ENCODE measurements around the gene SYT14.

The SYT14 gene

GRCh38 chr1:210061992-210062391 lies 124.0 kb downstream of the SYT14 start:
- Histone ChIP-seq H3K4me3 (ENCODE audit: low read length) (no peak overlapping the region), H3K27me3 (ENCODE audit: low read depth, low read length) (peaks cover 18% of the 10 kb centered on the region), H4K20me1 (ENCODE audit: insufficient read depth, low read length) (no peaks in the 10 kb centered on the region), H3K27ac (ENCODE audit: low read length) (no peak overlapping the region), H3K9me3 (ENCODE audit: insufficient read depth, low read length) (no peaks in the 10 kb centered on the region), H2AFZ (ENCODE audit: low read depth, low read length) (no peak overlapping the region), H3K4me1 (ENCODE audit: low read length) (no peaks in the 10 kb centered on the region), H3K9ac (ENCODE audit: low read length) (no peak overlapping the region), H3K36me3 (replicated peaks; ENCODE audit: low read depth, low read length) (no peaks in the 10 kb centered on the region), H3K4me2 (ENCODE audit: low read length) (no peak overlapping the region), H3K79me2 (ENCODE audit: low read length) (no peaks in the 10 kb centered on the region)
- no peak for TF ChIP-seq CTCF (IDR thresholded peaks at IDR 0.05; ENCODE audit: low read depth, low read length)
- TF ChIP-seq EZH2phosphoT487 (IDR thresholded peaks at IDR 0.05; ENCODE audit: low read depth), result no peak

GRCh38 chr1:210070531-210070930 lies 132.5 kb downstream of the SYT14 start:
- no peak overlapping the region for H3K4me2 ChIP-seq (ENCODE audit: low read length)
- H3K27me3 ChIP-seq (ENCODE audit: low read depth, low read length), result 0 out of 2 replicates have a peak, but pooled peaks cover 2% of the 10 kb centered on the region
- H3K4me3 ChIP-seq (ENCODE audit: low read length), result no peak overlapping the region
- no peaks in the 10 kb centered on the region for H3K9me3 ChIP-seq (ENCODE audit: insufficient read depth, low read length)
- H3K9ac ChIP-seq (ENCODE audit: low read length), result no peak overlapping the region
- no peak overlapping the region for H3K27ac ChIP-seq (ENCODE audit: low read length)
- H2AFZ ChIP-seq (ENCODE audit: low read depth, low read length), result no peak overlapping the region
- no peak for TF ChIP-seq EZH2phosphoT487 (IDR thresholded peaks at IDR 0.05; ENCODE audit: low read depth)
- no peak for TF ChIP-seq CTCF (IDR thresholded peaks at IDR 0.05; ENCODE audit: low read depth, low read length)
- no peaks in the 10 kb centered on the region for H3K4me1 ChIP-seq (ENCODE audit: low read length)
- no peaks in the 10 kb centered on the region for H3K79me2 ChIP-seq (ENCODE audit: low read length)
- no peaks in the 10 kb centered on the region for H4K20me1 ChIP-seq (ENCODE audit: insufficient read depth, low read length)
- H3K36me3 ChIP-seq (replicated peaks; ENCODE audit: low read depth, low read length), result no peaks in the 10 kb centered on the region

- no peak overlapping the region for H3K4me2 ChIP-seq (ENCODE audit: low read length)
Measured at GRCh38 chr1:210072129-210072528, 134.1 kb downstream of the SYT14 start.

GRCh38 chr1:210072896-210073504 lies 135.0 kb downstream of the SYT14 start:
- Histone ChIP-seq H3K27me3 (ENCODE audit: low read depth, low read length) (0 out of 2 replicates have a peak, but pooled peaks cover 2% of the 10 kb centered on the region), H3K4me3 (ENCODE audit: low read length) (no peak overlapping the region), H3K9me3 (ENCODE audit: insufficient read depth, low read length) (no peaks in the 10 kb centered on the region), H3K4me2 (ENCODE audit: low read length) (no peak overlapping the region), H3K79me2 (ENCODE audit: low read length) (no peaks in the 10 kb centered on the region), H4K20me1 (ENCODE audit: insufficient read depth, low read length) (no peaks in the 10 kb centered on the region), H3K27ac (ENCODE audit: low read length) (no peak overlapping the region), H3K9ac (ENCODE audit: low read length) (no peak overlapping the region), H3K4me1 (ENCODE audit: low read length) (no peaks in the 10 kb centered on the region), H2AFZ (ENCODE audit: low read depth, low read length) (no peak overlapping the region), H3K36me3 (replicated peaks; ENCODE audit: low read depth, low read length) (no peaks in the 10 kb centered on the region)
- TF ChIP-seq EZH2phosphoT487 (IDR thresholded peaks at IDR 0.05; ENCODE audit: low read depth), result no peak
- no peak for TF ChIP-seq CTCF (IDR thresholded peaks at IDR 0.05; ENCODE audit: low read depth, low read length)

More at GRCh38 chr1:210072129-210072528, 134.1 kb downstream of the SYT14 start:
- Histone ChIP-seq H3K79me2 (ENCODE audit: low read length) (no peaks in the 10 kb centered on the region), H3K9ac (ENCODE audit: low read length) (no peak overlapping the region), H3K4me1 (ENCODE audit: low read length) (no peaks in the 10 kb centered on the region), H4K20me1 (ENCODE audit: insufficient read depth, low read length) (no peaks in the 10 kb centered on the region), H2AFZ (ENCODE audit: low read depth, low read length) (no peak overlapping the region), H3K36me3 (replicated peaks; ENCODE audit: low read depth, low read length) (no peaks in the 10 kb centered on the region), H3K4me3 (ENCODE audit: low read length) (no peak overlapping the region), H3K9me3 (ENCODE audit: insufficient read depth, low read length) (no peaks in the 10 kb centered on the region), H3K27me3 (ENCODE audit: low read depth, low read length) (0 out of 2 replicates have a peak, but pooled peaks cover 2% of the 10 kb centered on the region), H3K27ac (ENCODE audit: low read length) (no peak overlapping the region)
- TF ChIP-seq CTCF (IDR thresholded peaks at IDR 0.05; ENCODE audit: low read depth, low read length) (no peak), EZH2phosphoT487 (IDR thresholded peaks at IDR 0.05; ENCODE audit: low read depth) (no peak)
